HepG2 (cell line): Measurements from ENCODE around the gene SLC13A5. TPM values are rescaled to one million over a fixed set of nuclear protein-coding genes. Genes with fewer than 3 reads are reported as not detected.

Experiments
- ATF6 ChIP-seq: sonication (generic); formaldehyde crosslinking; conservative IDR thresholded peaks from 2 replicates; pipeline ENCODE4 v1.4.0; 2020; ENCODE audit warnings: missing genetic modification reagents
- GATAD1 ChIP-seq: IDR thresholded peaks from 2 replicates; pipeline ENCODE4 v1.6.1; 2016; ENCODE audit warnings: missing genetic modification reagents, missing compliant biosample characterization
- GFI1 ChIP-seq: sonication (generic); formaldehyde crosslinking; IDR thresholded peaks from 2 replicates; pipeline ENCODE4 v1.5.0; 2020; ENCODE audit warnings: missing genetic modification reagents, mild to moderate bottlenecking, borderline replicate concordance
- KAT2B ChIP-seq: fragments of 150-350 bp; IDR thresholded peaks from 2 replicates; pipeline ENCODE4 v1.6.1; 2014; ENCODE audit warnings: low read depth, low read length, borderline replicate concordance
- KLF12 ChIP-seq: sonication (generic); formaldehyde crosslinking; IDR thresholded peaks from 2 replicates; pipeline ENCODE4 v1.4.0; 2020; ENCODE audit warnings: missing genetic modification reagents, borderline replicate concordance
- LRRFIP1 ChIP-seq: sonication (generic); formaldehyde crosslinking; conservative IDR thresholded peaks from 2 replicates; pipeline ENCODE4 v1.4.0; 2020; ENCODE audit warnings: missing genetic modification reagents
- SETDB1 ChIP-seq: sonication (generic); formaldehyde crosslinking; IDR thresholded peaks from 2 replicates; pipeline ENCODE4 v1.5.1; 2020; ENCODE audit warnings: missing genetic modification reagents, mild to moderate bottlenecking, borderline replicate concordance
- SOX13 ChIP-seq, 3 experiments: fragments of 450-650 bp in 1 of 3; sonication (generic) in 1 of 3; formaldehyde crosslinking in 1 of 3; IDR thresholded peaks in 2 of 3; conservative IDR thresholded peaks in 1 of 3; 2 replicates each; pipeline versions ENCODE4 v1.5.0 to v1.6.1; 2016 to 2020; ENCODE audit warnings: antibody characterized with exemption in 1 of 3, mild to moderate bottlenecking in 1 of 3, missing compliant biosample characterization in 1 of 3, missing genetic modification reagents in 1 of 3, moderate library complexity in 1 of 3
- TAF1 ChIP-seq: sonication (generic); formaldehyde crosslinking; IDR thresholded peaks from 2 replicates; pipeline ENCODE4 v1.4.0; 2020; ENCODE audit warnings: missing genetic modification reagents
- YY1 ChIP-seq: IDR thresholded peaks from 2 replicates; pipeline ENCODE4 v1.6.1; 2011; ENCODE audit warnings: low read length, low read depth, moderate library complexity, mild to moderate bottlenecking; ENCODE audit not compliant: insufficient read depth, insufficient replicate concordance
- ZBTB20 ChIP-seq: sonication (generic); formaldehyde crosslinking; IDR thresholded peaks from 2 replicates; pipeline ENCODE4 v1.8.1; 2023; ENCODE audit warnings: missing genetic modification reagents, low read depth, mild to moderate bottlenecking, borderline replicate concordance
- ZFY ChIP-seq: sonication (generic); formaldehyde crosslinking; IDR thresholded peaks from 2 replicates; pipeline ENCODE4 v1.4.0; 2020; ENCODE audit warnings: missing genetic modification reagents
- ZNF333 ChIP-seq: sonication (generic); formaldehyde crosslinking; IDR thresholded peaks from 2 replicates; pipeline ENCODE4 v1.4.0; 2020; ENCODE audit warnings: mild to moderate bottlenecking, missing genetic modification reagents, borderline replicate concordance
- ZNF431 ChIP-seq: sonication (generic); formaldehyde crosslinking; IDR thresholded peaks from 2 replicates; pipeline ENCODE4 v1.9.0; 2022; ENCODE audit warnings: missing genetic modification reagents, low read depth, mild to moderate bottlenecking, borderline replicate concordance
- ZNF547 ChIP-seq: sonication (generic); formaldehyde crosslinking; IDR thresholded peaks from 2 replicates; pipeline ENCODE4 v1.5.1; 2020; ENCODE audit warnings: mild to moderate bottlenecking, missing genetic modification reagents
- ZNF674 ChIP-seq: sonication (generic); formaldehyde crosslinking; IDR thresholded peaks from 2 replicates; pipeline ENCODE4 v1.5.0; 2020; ENCODE audit warnings: low read depth, mild to moderate bottlenecking, missing genetic modification reagents
- ZNF83 ChIP-seq: sonication (generic); formaldehyde crosslinking; IDR thresholded peaks from 2 replicates; pipeline ENCODE4 v1.4.0; 2020; ENCODE audit warnings: missing genetic modification reagents, mild to moderate bottlenecking, borderline replicate concordance
- polyA plus RNA-seq, 8 experiments: library from polyadenylated mRNA; depleted of rRNA in 3 of 8; stranded (reverse) in 7 of 8; unstranded in 1 of 8; fragments of >200 nt; fragmentation: Illumina TruSeq in 4 of 8; extraction: Trizol in 4 of 8; gene quantifications; 2 replicates each; pipeline versions ENCODE4 v1.2.1 to v1.2.3, GENCODE V29; 2011 to 2016; ENCODE audit warnings: low read depth in 4 of 8, missing spikeins in 1 of 8, mixed read lengths in 1 of 8; ENCODE audit not compliant: insufficient read depth in 1 of 8
- total RNA-seq, 5 experiments: library from RNA; depleted of rRNA; stranded (reverse); fragments of >200 nt; fragmentation: Illumina TruSeq; extraction: Trizol; gene quantifications; 2 replicates each; pipeline ENCODE4 v1.2.3, GENCODE V29; 2016; ENCODE audit warnings: low read depth in 1 of 5
- TF ChIP-seq, protein P1 (sequence below): sonication (generic); formaldehyde crosslinking; IDR thresholded peaks from 2 replicates; pipeline ENCODE4 v1.5.0; 2020; ENCODE audit warnings: missing genetic modification reagents
- TF ChIP-seq, protein P2 (sequence below): sonication (generic); formaldehyde crosslinking; IDR thresholded peaks from 2 replicates; pipeline ENCODE4 v1.5.0; 2020; ENCODE audit warnings: mild to moderate bottlenecking, missing genetic modification reagents, moderate library complexity
- TF ChIP-seq, protein P3 (sequence below): IDR thresholded peaks from 2 replicates; pipeline ENCODE4 v1.6.1; 2016

Gene SLC13A5
- total and polyA plus RNA-seq, 2 of the 13 experiments (the other 11 are each of a cell fraction or from before 2014, with no cell fraction given) = 42.8 to 310 TPM

DNA sequence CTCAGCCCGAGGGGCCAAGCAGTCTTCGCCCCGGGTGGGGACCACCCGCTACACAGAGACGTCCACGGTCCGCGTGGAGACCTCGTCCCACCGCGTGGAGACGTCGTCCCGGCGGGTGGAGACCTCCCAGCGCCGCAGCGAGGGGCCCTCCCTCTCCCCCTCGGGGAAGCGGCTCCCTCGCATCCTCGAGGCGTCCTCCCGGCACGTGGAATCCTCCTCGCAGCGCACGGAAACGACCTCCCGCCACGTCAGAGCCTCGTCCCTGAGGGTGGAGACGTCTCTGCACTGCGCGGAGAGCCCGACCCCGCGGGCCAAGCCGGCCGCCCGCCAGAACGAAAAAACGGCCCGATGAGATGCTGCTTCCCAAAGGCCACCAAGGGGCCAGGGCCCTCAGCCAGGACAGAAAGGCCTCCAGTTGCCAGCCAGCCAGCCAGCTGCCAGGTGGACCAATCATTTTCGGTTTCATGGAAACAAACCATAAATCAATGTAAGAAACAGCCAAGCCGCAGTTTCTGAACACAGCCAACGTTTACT lies 61.2 kb downstream of the SLC13A5 start (continued):
- TF ChIP-seq, protein P1, sequence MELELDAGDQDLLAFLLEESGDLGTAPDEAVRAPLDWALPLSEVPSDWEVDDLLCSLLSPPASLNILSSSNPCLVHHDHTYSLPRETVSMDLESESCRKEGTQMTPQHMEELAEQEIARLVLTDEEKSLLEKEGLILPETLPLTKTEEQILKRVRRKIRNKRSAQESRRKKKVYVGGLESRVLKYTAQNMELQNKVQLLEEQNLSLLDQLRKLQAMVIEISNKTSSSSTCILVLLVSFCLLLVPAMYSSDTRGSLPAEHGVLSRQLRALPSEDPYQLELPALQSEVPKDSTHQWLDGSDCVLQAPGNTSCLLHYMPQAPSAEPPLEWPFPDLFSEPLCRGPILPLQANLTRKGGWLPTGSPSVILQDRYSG (CRISPR knock-in tag) = peak; percentile 94
- TF ChIP-seq ATF6 (no peak), GFI1 (CRISPR knock-in tag) (peak; percentile 86; the same call in 1 of the 2 replicates), LRRFIP1 (CRISPR knock-in tag) (no peak), ZFY (CRISPR knock-in tag) (peak; percentile 91), ZNF431 (peak; percentile 23; the same call in 1 of the 2 replicates), ZNF333 (CRISPR knock-in tag) (peak; percentile 76; the same call in 1 of the 2 replicates), KAT2B (no peak), ZNF674 (CRISPR knock-in tag) (peak; percentile 95), SOX13 (IDR thresholded peaks at IDR 0.05) (no peak), SOX13 (CRISPR knock-in tag; conservative IDR thresholded peaks at IDR 0.05 in 1 of 2, IDR thresholded peaks at IDR 0.05 in 1 of 2) (peak in 1 of 2 experiments; percentile 38; a peak in 2 of 4 replicates), TAF1 (CRISPR knock-in tag) (peak; percentile 19; the same call in 1 of the 2 replicates), GATAD1 (CRISPR knock-in tag) (no peak), SETDB1 (CRISPR knock-in tag) (peak; percentile 97; the same call in 1 of the 2 replicates), YY1 (no peak), ZNF83 (CRISPR knock-in tag) (peak; percentile 93), KLF12 (CRISPR knock-in tag) (no peak), ZNF547 (peak; percentile 100), ZBTB20 (CRISPR knock-in tag) (peak; percentile 93; the same call in 1 of the 2 replicates)
- TF ChIP-seq, protein P2, sequence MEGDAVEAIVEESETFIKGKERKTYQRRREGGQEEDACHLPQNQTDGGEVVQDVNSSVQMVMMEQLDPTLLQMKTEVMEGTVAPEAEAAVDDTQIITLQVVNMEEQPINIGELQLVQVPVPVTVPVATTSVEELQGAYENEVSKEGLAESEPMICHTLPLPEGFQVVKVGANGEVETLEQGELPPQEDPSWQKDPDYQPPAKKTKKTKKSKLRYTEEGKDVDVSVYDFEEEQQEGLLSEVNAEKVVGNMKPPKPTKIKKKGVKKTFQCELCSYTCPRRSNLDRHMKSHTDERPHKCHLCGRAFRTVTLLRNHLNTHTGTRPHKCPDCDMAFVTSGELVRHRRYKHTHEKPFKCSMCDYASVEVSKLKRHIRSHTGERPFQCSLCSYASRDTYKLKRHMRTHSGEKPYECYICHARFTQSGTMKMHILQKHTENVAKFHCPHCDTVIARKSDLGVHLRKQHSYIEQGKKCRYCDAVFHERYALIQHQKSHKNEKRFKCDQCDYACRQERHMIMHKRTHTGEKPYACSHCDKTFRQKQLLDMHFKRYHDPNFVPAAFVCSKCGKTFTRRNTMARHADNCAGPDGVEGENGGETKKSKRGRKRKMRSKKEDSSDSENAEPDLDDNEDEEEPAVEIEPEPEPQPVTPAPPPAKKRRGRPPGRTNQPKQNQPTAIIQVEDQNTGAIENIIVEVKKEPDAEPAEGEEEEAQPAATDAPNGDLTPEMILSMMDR (CRISPR knock-in tag) = no peak
- TF ChIP-seq, protein P3, sequence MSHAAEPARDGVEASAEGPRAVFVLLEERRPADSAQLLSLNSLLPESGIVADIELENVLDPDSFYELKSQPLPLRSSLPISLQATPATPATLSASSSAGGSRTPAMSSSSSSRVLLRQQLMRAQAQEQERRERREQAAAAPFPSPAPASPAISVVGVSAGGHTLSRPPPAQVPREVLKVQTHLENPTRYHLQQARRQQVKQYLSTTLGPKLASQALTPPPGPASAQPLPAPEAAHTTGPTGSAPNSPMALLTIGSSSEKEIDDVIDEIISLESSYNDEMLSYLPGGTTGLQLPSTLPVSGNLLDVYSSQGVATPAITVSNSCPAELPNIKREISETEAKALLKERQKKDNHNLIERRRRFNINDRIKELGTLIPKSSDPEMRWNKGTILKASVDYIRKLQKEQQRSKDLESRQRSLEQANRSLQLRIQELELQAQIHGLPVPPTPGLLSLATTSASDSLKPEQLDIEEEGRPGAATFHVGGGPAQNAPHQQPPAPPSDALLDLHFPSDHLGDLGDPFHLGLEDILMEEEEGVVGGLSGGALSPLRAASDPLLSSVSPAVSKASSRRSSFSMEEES (CRISPR knock-in tag) = peak; percentile 76
